Stomach smooth muscle (tissue), 2 donors: ENCODE data around the gene P4HA2.

Experiments
- H3K27ac ChIP-seq: one replicate; pipeline ENCODE4 v1.7.0; 2013; ENCODE audit warnings: mild to moderate bottlenecking, low read length, inconsistent platforms
- H3K27me3 ChIP-seq, 2 donors: one replicate each; pipeline ENCODE4 v1.7.0; 2013; ENCODE audit warnings: low read length in 2 of 2; ENCODE audit not compliant: insufficient read depth in 2 of 2, control insufficient read depth in 1 of 2
- H3K36me3 ChIP-seq, 2 donors: one replicate each; pipeline ENCODE4 v1.7.0; 2013; ENCODE audit warnings: low read length in 2 of 2; ENCODE audit not compliant: control insufficient read depth in 2 of 2, insufficient read depth in 2 of 2
- H3K4me1 ChIP-seq: one replicate; pipeline ENCODE4 v1.7.0; 2013; ENCODE audit warnings: low read length; ENCODE audit not compliant: control insufficient read depth, insufficient read depth
- H3K4me3 ChIP-seq, 2 donors: one replicate each; pipeline ENCODE4 v1.7.0; 2013; ENCODE audit warnings: low read length in 2 of 2
- H3K9ac ChIP-seq, 2 donors: one replicate each; pipeline ENCODE4 v1.7.0; 2013; ENCODE audit warnings: low read length in 2 of 2, mild to moderate bottlenecking in 1 of 2
- H3K9me3 ChIP-seq, 2 donors: one replicate each; pipeline ENCODE4 v1.7.0; 2013; ENCODE audit warnings: low read length in 2 of 2; ENCODE audit not compliant: control insufficient read depth in 2 of 2
- donor health status: healthy.
- donor health status: Pancreatic carcinoma.

The P4HA2 gene

GRCh38 chr5:132219981-132220380 is 7.7 kb downstream of the P4HA2 start:
- Histone ChIP-seq H3K27ac (peak overlapping the region; percentile 49), H3K27me3 (no peaks in the 10 kb centered on the region), H3K9me3 (no peaks in the 10 kb centered on the region), H3K36me3 (peaks cover 7 to 9% of the 10 kb centered on the region in 2 donors), H3K4me1 (peaks cover 60% of the 10 kb centered on the region), H3K9ac (no peak overlapping the region), H3K4me3 (no peak overlapping the region)

GRCh38 chr5:132219289-132219970 is 8.2 kb downstream of the P4HA2 start:
- H3K27me3 ChIP-seq = no peaks in the 10 kb centered on the region

DNA sequence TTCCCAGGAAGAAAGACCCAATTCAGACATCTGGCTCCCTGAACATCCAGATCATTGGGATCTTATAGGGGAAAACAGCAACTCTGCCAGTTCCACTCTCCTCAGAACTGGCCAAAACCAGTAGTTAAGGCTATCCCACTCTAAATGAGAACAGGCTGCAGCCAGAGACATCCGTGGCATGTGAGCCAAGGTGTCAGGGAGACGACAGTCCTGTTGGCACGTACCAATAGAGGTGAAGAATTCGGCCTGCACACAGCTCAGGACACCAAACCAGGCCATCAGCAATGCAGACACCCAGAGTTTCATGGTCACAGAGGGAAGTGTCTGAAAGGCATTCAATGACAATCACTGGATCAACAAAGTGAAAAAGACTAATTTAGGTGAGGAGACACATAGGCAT is 9.3 kb downstream of the P4HA2 start:
- no peaks in the 10 kb centered on the region for H3K27me3 ChIP-seq
- H3K4me3 ChIP-seq = no peak overlapping the region
- peaks cover 13 to 14% of the 10 kb centered on the region in 2 donors for H3K36me3 ChIP-seq
- peaks cover 52% of the 10 kb centered on the region for H3K4me1 ChIP-seq
- H3K9ac ChIP-seq = no peak overlapping the region
- H3K27ac ChIP-seq = peak overlapping the region; percentile 24
- H3K9me3 ChIP-seq = no peaks in the 10 kb centered on the region

More at GRCh38 chr5:132219289-132219970, 8.2 kb downstream of the P4HA2 start:
- Histone ChIP-seq H3K4me3 (no peak overlapping the region), H3K9ac (no peak overlapping the region), H3K9me3 (no peaks in the 10 kb centered on the region), H3K27ac (peak overlapping the region; percentile 49), H3K4me1 (peaks cover 60% of the 10 kb centered on the region), H3K36me3 (peaks cover 7 to 9% of the 10 kb centered on the region in 2 donors)

DNA sequence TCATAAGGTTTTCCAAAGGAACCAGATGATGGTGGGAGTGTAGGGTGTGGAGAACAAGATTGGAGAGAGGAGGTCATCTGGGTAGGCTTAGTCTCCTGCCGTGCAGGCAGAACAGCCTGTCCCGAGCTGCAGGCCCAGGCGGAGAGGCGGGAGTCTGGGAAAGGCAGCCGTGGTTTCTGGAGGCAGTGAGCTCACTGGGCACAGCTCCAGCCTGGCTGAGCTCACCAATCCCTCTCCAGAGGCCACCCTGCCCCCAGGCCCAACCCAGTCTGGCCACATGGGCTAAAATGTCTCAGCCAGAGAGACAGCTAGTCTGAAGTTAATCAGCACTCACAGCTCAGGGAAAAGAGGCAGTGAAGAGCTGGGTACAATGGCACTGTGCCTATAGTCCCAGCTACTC is 12.3 kb downstream of the P4HA2 start:
- Histone ChIP-seq H3K4me1 (peaks cover 27% of the 10 kb centered on the region), H3K27ac (peak overlapping the region; percentile 98), H3K4me3 (peak overlapping the region in 1 of 2 donors; percentile 57), H3K9ac (peak overlapping the region; percentile 53 to 75), H3K36me3 (peaks cover 40 to 41% of the 10 kb centered on the region in 2 donors), H3K9me3 (no peaks in the 10 kb centered on the region), H3K27me3 (no peaks in the 10 kb centered on the region)

- peak overlapping the region; percentile 98 for H3K27ac ChIP-seq
These were observed 13.2 kb downstream of the P4HA2 start for GRCh38 chr5:132214491-132214890.

GRCh38 chr5:132213666-132214065 is 14.0 kb downstream of the P4HA2 start:
- peaks cover 17% of the 10 kb centered on the region for H3K4me1 ChIP-seq
- no peak overlapping the region for H3K9ac ChIP-seq
- H3K9me3 ChIP-seq = no peaks in the 10 kb centered on the region
- peaks cover 52 to 55% of the 10 kb centered on the region in 2 donors for H3K36me3 ChIP-seq
- H3K4me3 ChIP-seq = no peak overlapping the region
- H3K27ac ChIP-seq = no peak overlapping the region
- no peaks in the 10 kb centered on the region for H3K27me3 ChIP-seq

More at GRCh38 chr5:132214491-132214890, 13.2 kb downstream of the P4HA2 start:
- Histone ChIP-seq H3K36me3 (peaks cover 47 to 48% of the 10 kb centered on the region in 2 donors), H3K4me1 (peaks cover 21% of the 10 kb centered on the region), H3K4me3 (peak overlapping the region in 1 of 2 donors; percentile 57), H3K9me3 (no peaks in the 10 kb centered on the region), H3K27me3 (no peaks in the 10 kb centered on the region), H3K9ac (peak overlapping the region; percentile 53 to 75)

- Histone ChIP-seq H3K9ac (no peak overlapping the region), H3K36me3 (peaks cover 56 to 59% of the 10 kb centered on the region in 2 donors)
These were observed 15.9 kb downstream of the P4HA2 start for GRCh38 chr5:132211787-132212186.

GRCh38 chr5:132210944-132211343 is 16.7 kb downstream of the P4HA2 start:
- Histone ChIP-seq H3K9ac (no peak overlapping the region), H3K9me3 (no peaks in the 10 kb centered on the region), H3K4me1 (peaks cover 17% of the 10 kb centered on the region), H3K36me3 (peaks cover 54 to 59% of the 10 kb centered on the region in 2 donors), H3K27ac (no peak overlapping the region), H3K27me3 (no peaks in the 10 kb centered on the region), H3K4me3 (no peak overlapping the region)

More at GRCh38 chr5:132211787-132212186, 15.9 kb downstream of the P4HA2 start:
- H3K9me3 ChIP-seq = no peaks in the 10 kb centered on the region
- no peak overlapping the region for H3K4me3 ChIP-seq
- no peak overlapping the region for H3K27ac ChIP-seq
- H3K4me1 ChIP-seq = peaks cover 17% of the 10 kb centered on the region
- no peaks in the 10 kb centered on the region for H3K27me3 ChIP-seq

- no peaks in the 10 kb centered on the region for H3K27me3 ChIP-seq
- H3K4me3 ChIP-seq = no peak overlapping the region
- H3K27ac ChIP-seq = no peak overlapping the region
- peaks cover 13% of the 10 kb centered on the region for H3K4me1 ChIP-seq
- peaks cover 54 to 62% of the 10 kb centered on the region in 2 donors for H3K36me3 ChIP-seq
- H3K9me3 ChIP-seq = no peaks in the 10 kb centered on the region
- no peak overlapping the region for H3K9ac ChIP-seq
These were observed 17.6 kb downstream of the P4HA2 start for GRCh38 chr5:132209901-132210545.

DNA sequence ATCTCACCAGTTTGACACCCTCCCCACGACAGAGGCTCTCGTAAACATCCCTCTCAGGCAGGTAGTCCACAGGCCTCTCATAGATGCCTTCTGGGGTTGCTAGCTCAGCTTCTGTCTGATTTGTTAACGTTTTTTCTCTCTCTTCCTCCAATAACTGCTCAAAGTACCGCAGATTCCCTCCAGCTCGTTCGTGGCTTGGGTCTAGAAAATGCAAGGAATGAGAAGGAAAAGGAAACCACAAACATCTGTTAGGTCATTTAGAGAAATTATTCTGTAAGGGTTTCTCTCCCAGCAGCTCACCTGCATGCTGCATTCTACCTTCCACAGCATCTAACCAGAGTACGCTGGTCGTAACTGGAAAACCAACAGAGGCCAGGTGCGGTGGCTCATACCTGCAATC is 18.5 kb downstream of the P4HA2 start:
- Histone ChIP-seq H3K27ac (no peak overlapping the region), H3K36me3 (peaks cover 56 to 71% of the 10 kb centered on the region in 2 donors), H3K27me3 (no peaks in the 10 kb centered on the region), H3K4me1 (peaks cover 4% of the 10 kb centered on the region), H3K4me3 (no peak overlapping the region), H3K9me3 (no peaks in the 10 kb centered on the region), H3K9ac (no peak overlapping the region)

DNA sequence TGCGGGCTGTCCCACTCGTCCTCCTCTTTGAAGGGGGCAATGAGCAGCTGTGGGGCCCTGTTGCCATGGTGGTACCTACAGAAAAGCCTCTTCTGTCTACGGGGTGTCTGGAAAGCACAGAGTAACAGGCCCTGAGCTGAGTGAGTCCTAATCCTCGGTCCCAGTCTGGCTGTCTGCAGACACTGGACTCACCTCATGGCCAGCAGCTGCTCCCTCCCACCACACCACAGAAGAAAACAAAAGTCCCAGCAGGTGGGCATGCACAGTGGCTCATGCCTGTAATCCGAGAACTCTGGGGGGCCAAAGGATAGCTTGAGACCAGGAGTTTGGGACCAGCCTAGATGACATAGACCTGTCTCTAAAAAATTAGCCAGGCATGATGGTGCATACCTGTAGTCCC is 19.9 kb downstream of the P4HA2 start:
- peaks cover 6% of the 10 kb centered on the region for H3K4me1 ChIP-seq
- H3K36me3 ChIP-seq = peaks cover 54 to 74% of the 10 kb centered on the region in 2 donors
- no peak overlapping the region for H3K4me3 ChIP-seq
- H3K9me3 ChIP-seq = no peaks in the 10 kb centered on the region
- H3K27ac ChIP-seq = no peak overlapping the region
- H3K9ac ChIP-seq = no peak overlapping the region
- no peaks in the 10 kb centered on the region for H3K27me3 ChIP-seq
